GM12878 (cell line): Measurements from ENCODE around the gene NCBP3.

Experiments used
- CEBPB ChIP-seq, 2 experiments: fragments of 150-350 bp in 1 of 2; IDR thresholded peaks; 2 replicates each; pipeline ENCODE4 v1.6.1; 2012 to 2014; ENCODE audit warnings: low read depth in 2 of 2, low read length in 2 of 2, borderline replicate concordance in 1 of 2, inconsistent platforms in 1 of 2
- EZH2 ChIP-seq: IDR thresholded peaks from 2 replicates; pipeline ENCODE4 v1.6.1; 2012; ENCODE audit warnings: low read depth, mild to moderate bottlenecking, control low read depth, inconsistent platforms, low read length, borderline replicate concordance; ENCODE audit not compliant: control insufficient read depth
- LARP7 ChIP-seq: fragments of 450-650 bp; IDR thresholded peaks from 2 replicates; pipeline ENCODE4 v1.6.1; 2017; ENCODE audit warnings: mild to moderate bottlenecking
- NFYB ChIP-seq: IDR thresholded peaks from 2 replicates; pipeline ENCODE4 v1.6.1; 2011; ENCODE audit warnings: low read depth, mild to moderate bottlenecking, low read length, improper control_type of control experiment, moderate library complexity; ENCODE audit not compliant: insufficient read depth
- TF ChIP-seq, protein P1 (sequence below), 3 experiments: IDR thresholded peaks in 2 of 3; conservative IDR thresholded peaks in 1 of 3; 2 replicates each; pipeline ENCODE4 v1.5.1; 2011; ENCODE audit warnings: low read depth in 3 of 3, low read length in 3 of 3, mild to moderate bottlenecking in 3 of 3, control low read depth in 2 of 3, moderate library complexity in 2 of 3, inconsistent platforms in 1 of 3, mixed read lengths in 1 of 3; ENCODE audit not compliant: control insufficient read depth in 2 of 3, insufficient read depth in 1 of 3; ENCODE audit errors: extremely low read depth in 1 of 3
- TF ChIP-seq, protein P2 (sequence below): IDR thresholded peaks from 2 replicates; pipeline ENCODE4 v1.6.1; 2012; ENCODE audit warnings: low read depth, low read length, improper control_type of control experiment

DNA sequence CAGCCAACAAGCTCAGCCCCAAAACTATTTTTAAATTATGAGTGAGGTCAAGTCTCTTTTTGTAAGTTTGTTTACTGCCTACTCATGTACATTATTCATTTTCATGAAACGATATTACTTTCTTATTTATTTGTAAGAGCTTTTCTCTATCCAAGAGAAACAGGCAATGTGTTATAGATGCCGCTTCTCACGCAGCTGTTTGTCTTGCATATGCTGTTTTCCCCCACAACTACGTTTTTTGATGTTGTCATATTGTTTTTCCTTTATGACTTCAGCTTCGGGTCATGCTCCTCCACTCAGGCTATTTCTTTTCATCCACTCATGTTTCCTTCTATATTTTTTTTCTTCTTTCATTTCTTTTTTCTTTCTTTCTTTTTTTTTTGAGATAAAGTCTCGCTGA, 65.1 kb downstream of the NCBP3 start:
- TF ChIP-seq LARP7: no peak
- TF ChIP-seq EZH2: no peak
- TF ChIP-seq NFYB: no peak
- TF ChIP-seq, protein P1, sequence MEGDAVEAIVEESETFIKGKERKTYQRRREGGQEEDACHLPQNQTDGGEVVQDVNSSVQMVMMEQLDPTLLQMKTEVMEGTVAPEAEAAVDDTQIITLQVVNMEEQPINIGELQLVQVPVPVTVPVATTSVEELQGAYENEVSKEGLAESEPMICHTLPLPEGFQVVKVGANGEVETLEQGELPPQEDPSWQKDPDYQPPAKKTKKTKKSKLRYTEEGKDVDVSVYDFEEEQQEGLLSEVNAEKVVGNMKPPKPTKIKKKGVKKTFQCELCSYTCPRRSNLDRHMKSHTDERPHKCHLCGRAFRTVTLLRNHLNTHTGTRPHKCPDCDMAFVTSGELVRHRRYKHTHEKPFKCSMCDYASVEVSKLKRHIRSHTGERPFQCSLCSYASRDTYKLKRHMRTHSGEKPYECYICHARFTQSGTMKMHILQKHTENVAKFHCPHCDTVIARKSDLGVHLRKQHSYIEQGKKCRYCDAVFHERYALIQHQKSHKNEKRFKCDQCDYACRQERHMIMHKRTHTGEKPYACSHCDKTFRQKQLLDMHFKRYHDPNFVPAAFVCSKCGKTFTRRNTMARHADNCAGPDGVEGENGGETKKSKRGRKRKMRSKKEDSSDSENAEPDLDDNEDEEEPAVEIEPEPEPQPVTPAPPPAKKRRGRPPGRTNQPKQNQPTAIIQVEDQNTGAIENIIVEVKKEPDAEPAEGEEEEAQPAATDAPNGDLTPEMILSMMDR (IDR thresholded peaks at IDR 0.05 in 2 of 3, conservative IDR thresholded peaks at IDR 0.05 in 1 of 3; ENCODE audit: control insufficient read depth in 2 of 3, extremely low read depth in 1 of 3, insufficient read depth in 1 of 3, low read depth in 3 of 3, low read length in 3 of 3): no peak
- no peak for TF ChIP-seq CEBPB (IDR thresholded peaks at IDR 0.05; ENCODE audit: borderline replicate concordance in 1 of 2, low read depth in 2 of 2, low read length in 2 of 2)
- TF ChIP-seq, protein P2, sequence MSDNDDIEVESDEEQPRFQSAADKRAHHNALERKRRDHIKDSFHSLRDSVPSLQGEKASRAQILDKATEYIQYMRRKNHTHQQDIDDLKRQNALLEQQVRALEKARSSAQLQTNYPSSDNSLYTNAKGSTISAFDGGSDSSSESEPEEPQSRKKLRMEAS: no peak
